SU-DHL-6 (cell line): ENCODE results near the gene TPST1.
"Not testable (repeated sequence)": the region's sequence is repeated elsewhere in the genome, so short reads cannot be mapped to it uniquely, and the experiment has no call there.

Experiments
- H2AFZ ChIP-seq: fragments of 200-600 bp; sonication (generic); 2 replicates; pipeline ENCODE4 v1.6.1; 2014; ENCODE audit warnings: low read depth, mild to moderate bottlenecking, moderate library complexity, mixed read lengths, antibody characterized with exemption, low read length; ENCODE audit not compliant: severe bottlenecking
- H3F3A ChIP-seq: fragments of 200-600 bp; shearing (Covaris generic); 2 replicates; pipeline ENCODE4 v1.6.0; 2016; ENCODE audit warnings: antibody characterized with exemption, mild to moderate bottlenecking; ENCODE audit not compliant: insufficient read depth
- H3K27ac ChIP-seq: fragments of 200-600 bp; sonication (generic); 2 replicates; pipeline ENCODE4 v1.5.1; 2016; ENCODE audit warnings: low read depth, mild to moderate bottlenecking, low read length, moderate library complexity, mixed read lengths
- H3K27me3 ChIP-seq: fragments of 200-600 bp; sonication (generic), shearing (Covaris generic); 2 replicates; pipeline ENCODE4 v1.6.0; 2014; ENCODE audit warnings: mild to moderate bottlenecking, low read length
- H3K36me3 ChIP-seq: fragments of 200-600 bp; sonication (generic); 2 replicates; pipeline ENCODE4 v1.6.1; 2014; ENCODE audit warnings: mild to moderate bottlenecking, low read length, mixed read lengths
- H3K4me2 ChIP-seq: fragments of 300-600, 200-600 bp; shearing (Covaris generic), sonication (generic); 2 replicates; pipeline ENCODE4 v1.6.0; 2014; ENCODE audit warnings: low read length, low read depth, mild to moderate bottlenecking; ENCODE audit not compliant: poor library complexity, severe bottlenecking
- H3K4me3 ChIP-seq: fragments of 200-600 bp; sonication (generic); 2 replicates; pipeline ENCODE4 v1.5.1; 2014; ENCODE audit warnings: antibody characterized with exemption, low read length, mild to moderate bottlenecking, mixed read lengths; ENCODE audit not compliant: insufficient read depth, poor library complexity, severe bottlenecking
- H3K79me2 ChIP-seq: fragments of 200-600 bp; sonication (generic); 2 replicates; pipeline ENCODE4 v1.6.1; 2014; ENCODE audit warnings: mild to moderate bottlenecking, low read length, moderate library complexity; ENCODE audit not compliant: insufficient read depth
- H3K9ac ChIP-seq: fragments of 200-600 bp; sonication (generic); 2 replicates; pipeline ENCODE4 v1.7.0; 2014; ENCODE audit warnings: mild to moderate bottlenecking, low read length
- H3K9me2 ChIP-seq: fragments of 200-600 bp; sonication (generic); replicated peaks from 2 replicates; pipeline ENCODE4 v1.6.1; 2014; ENCODE audit warnings: low read length; ENCODE audit not compliant: insufficient read depth
- H3K9me3 ChIP-seq: fragments of 200-600 bp; sonication (generic); 2 replicates; pipeline ENCODE4 v1.6.1; 2014; ENCODE audit warnings: low read length, mixed read lengths; ENCODE audit not compliant: insufficient read depth
- H4K20me1 ChIP-seq: fragments of 200-600 bp; sonication (generic); 2 replicates; pipeline ENCODE4 v1.6.1; 2014; ENCODE audit warnings: low read depth, mild to moderate bottlenecking, antibody characterized with exemption, low read length, moderate library complexity, mixed read lengths
- CTCF ChIP-seq: fragments of 200-600 bp; sonication (generic); IDR thresholded peaks from one replicate; pipeline ENCODE4 v1.5.1; 2017; ENCODE audit warnings: antibody characterized with exemption, mild to moderate bottlenecking, low read length, moderate library complexity; ENCODE audit not compliant: insufficient read depth, poor library complexity, severe bottlenecking
- EZH2phosphoT487 ChIP-seq: fragments of 200-600 bp; sonication (generic), shearing (Covaris generic); conservative IDR thresholded peaks from 2 replicates; pipeline ENCODE4 v1.6.1; 2018; ENCODE audit warnings: mild to moderate bottlenecking, antibody characterized with exemption, low read length, moderate library complexity, mixed read lengths

TPST1 gene

DNA sequence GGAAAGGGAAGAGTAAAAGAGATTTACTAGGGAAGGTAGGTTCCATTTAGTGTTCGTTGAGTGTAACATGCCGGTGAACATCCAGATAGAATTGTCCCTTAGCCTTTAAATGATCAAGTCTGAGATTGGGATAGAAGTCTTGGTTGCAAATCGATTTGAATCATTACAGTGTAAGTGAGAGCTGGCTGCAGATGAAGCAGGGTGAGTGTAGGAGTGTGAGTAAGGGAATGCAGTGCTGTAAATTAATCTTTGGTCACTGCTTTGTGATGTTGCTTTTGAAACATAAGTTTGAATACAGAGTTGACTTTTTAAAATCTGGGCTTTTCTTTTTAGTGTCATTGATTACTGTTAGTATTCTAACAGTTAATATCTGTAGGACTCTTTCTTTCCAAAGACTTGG is 16.3 kb downstream of the TPST1 start:
- H3K4me3 ChIP-seq: no peak overlapping the region
- no peaks in the 10 kb centered on the region for H3K79me2 ChIP-seq
- H3K27ac ChIP-seq: no peak overlapping the region
- H3K27me3 ChIP-seq: no peaks in the 10 kb centered on the region
- no peak overlapping the region for H2AFZ ChIP-seq
- H3K4me2 ChIP-seq: no peak overlapping the region
- H3K9me2 ChIP-seq: no peaks in the 10 kb centered on the region
- H3F3A ChIP-seq: no peaks in the 10 kb centered on the region
- TF ChIP-seq EZH2phosphoT487 (no peak), CTCF (no peak)
- H3K36me3 ChIP-seq: no peaks in the 10 kb centered on the region
- no peaks in the 10 kb centered on the region for H4K20me1 ChIP-seq
- H3K9me3 ChIP-seq: no peaks in the 10 kb centered on the region
- H3K9ac ChIP-seq: no peak overlapping the region

- Histone ChIP-seq H3K27me3 (no peaks in the 10 kb centered on the region), H2AFZ (no peak overlapping the region), H4K20me1 (no peaks in the 10 kb centered on the region), H3K27ac (no peak overlapping the region), H3K9me3 (no peaks in the 10 kb centered on the region), H3K4me2 (no peak overlapping the region), H3F3A (no peaks in the 10 kb centered on the region), H3K4me3 (no peak overlapping the region), H3K9me2 (no peaks in the 10 kb centered on the region), H3K79me2 (no peaks in the 10 kb centered on the region), H3K9ac (no peak overlapping the region), H3K36me3 (no peaks in the 10 kb centered on the region)
- TF ChIP-seq CTCF (no peak), EZH2phosphoT487 (no peak)
Measured at GRCh38 chr7:66227808-66228207, 22.7 kb downstream of the TPST1 start.

DNA sequence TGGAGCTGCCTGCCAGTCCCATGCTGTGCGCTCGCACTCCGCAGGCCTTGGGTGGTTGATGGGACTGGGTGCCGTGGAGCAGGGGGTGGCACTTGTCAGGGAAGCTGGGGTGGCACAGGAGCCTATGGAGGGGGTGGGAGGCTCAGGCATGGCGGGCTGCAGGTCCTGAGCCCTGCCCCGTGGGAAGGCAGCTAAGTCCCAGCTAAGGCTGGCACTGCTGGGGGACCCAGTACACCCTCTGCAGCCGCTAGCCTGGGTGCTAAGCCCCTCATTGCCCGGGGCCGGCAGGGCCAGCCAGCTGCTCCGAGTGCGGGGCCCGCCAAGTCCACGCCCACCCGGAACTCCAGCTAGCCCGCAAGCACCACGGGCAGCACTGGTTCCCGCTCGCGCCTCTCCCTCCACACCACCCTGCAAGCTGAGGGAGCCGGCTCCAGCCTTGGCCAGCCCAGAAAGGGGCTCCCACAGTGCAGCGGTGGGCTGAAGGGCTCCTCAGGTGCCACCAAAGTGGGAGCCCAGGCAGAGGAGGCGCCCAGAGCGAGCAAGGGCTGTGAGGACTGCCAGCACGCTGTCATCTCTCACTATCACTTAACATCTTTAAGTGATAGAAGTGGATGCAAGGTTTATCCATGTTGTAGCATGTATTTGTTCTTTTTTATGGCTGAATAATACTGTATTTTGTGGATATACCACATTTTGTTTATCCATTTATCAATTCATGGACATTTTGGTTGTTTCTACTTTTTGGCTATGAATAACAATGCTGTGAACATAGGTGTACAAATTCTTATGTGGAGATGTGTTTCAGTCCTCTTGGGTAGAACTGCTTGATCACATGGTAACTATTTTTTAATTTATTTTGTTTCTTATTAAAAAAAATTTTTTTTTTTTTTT is 26.4 kb downstream of the TPST1 start:
- H3K79me2 ChIP-seq, H4K20me1 ChIP-seq, H3K4me3 ChIP-seq, H3F3A ChIP-seq, H3K9me3 ChIP-seq, H3K9ac ChIP-seq, H3K9me2 ChIP-seq, H3K27me3 ChIP-seq, H2AFZ ChIP-seq, H3K27ac ChIP-seq, H3K4me2 ChIP-seq, H3K36me3 ChIP-seq: not testable (repeated sequence)

- H3K27ac ChIP-seq: no peak overlapping the region
- H3K9ac ChIP-seq: no peak overlapping the region
- H3K79me2 ChIP-seq: no peaks in the 10 kb centered on the region
- H3K27me3 ChIP-seq: no peaks in the 10 kb centered on the region
- H2AFZ ChIP-seq: no peak overlapping the region
- no peaks in the 10 kb centered on the region for H3K9me3 ChIP-seq
- H3K36me3 ChIP-seq: no peaks in the 10 kb centered on the region
- H4K20me1 ChIP-seq: no peaks in the 10 kb centered on the region
- H3K4me2 ChIP-seq: no peak overlapping the region
- no peak overlapping the region for H3K4me3 ChIP-seq
- no peak for TF ChIP-seq EZH2phosphoT487
- TF ChIP-seq CTCF: no peak
- H3F3A ChIP-seq: no peaks in the 10 kb centered on the region
- no peaks in the 10 kb centered on the region for H3K9me2 ChIP-seq
Measured at GRCh38 chr7:66233638-66234037, 28.5 kb downstream of the TPST1 start.
